Fibroblast of villous mesenchyme (primary cell): ENCODE measurements around the gene SERPIND1. TPM values are rescaled to one million over a fixed set of nuclear protein-coding genes. Genes with fewer than 3 reads are reported as not detected.
"Not testable (repeated sequence)": the region's sequence is repeated elsewhere in the genome, so short reads cannot be mapped to it uniquely, and the experiment has no call there.

Experiments used
- DNase-seq: peaks from one replicate; pipeline ENCODE4 v3.0.0-alpha.2; 2010; ENCODE audit warnings: low read depth
- H3K4me3 ChIP-seq: 2 replicates; pipeline ENCODE4 v1.5.1; 2011; ENCODE audit warnings: low read depth, mild to moderate bottlenecking, low read length
- CTCF ChIP-seq: IDR thresholded peaks from 2 replicates; pipeline ENCODE4 v1.5.1; 2012; ENCODE audit warnings: low read depth, mild to moderate bottlenecking, low read length; ENCODE audit not compliant: insufficient read depth
- total RNA-seq: library from RNA; depleted of rRNA; stranded (reverse); fragments of >200 nt; gene quantifications from 2 replicates; pipeline ENCODE4 v1.2.3, GENCODE V29; 2012

SERPIND1 gene
- total RNA-seq, 1 donor = under 0.01 TPM

DNA sequence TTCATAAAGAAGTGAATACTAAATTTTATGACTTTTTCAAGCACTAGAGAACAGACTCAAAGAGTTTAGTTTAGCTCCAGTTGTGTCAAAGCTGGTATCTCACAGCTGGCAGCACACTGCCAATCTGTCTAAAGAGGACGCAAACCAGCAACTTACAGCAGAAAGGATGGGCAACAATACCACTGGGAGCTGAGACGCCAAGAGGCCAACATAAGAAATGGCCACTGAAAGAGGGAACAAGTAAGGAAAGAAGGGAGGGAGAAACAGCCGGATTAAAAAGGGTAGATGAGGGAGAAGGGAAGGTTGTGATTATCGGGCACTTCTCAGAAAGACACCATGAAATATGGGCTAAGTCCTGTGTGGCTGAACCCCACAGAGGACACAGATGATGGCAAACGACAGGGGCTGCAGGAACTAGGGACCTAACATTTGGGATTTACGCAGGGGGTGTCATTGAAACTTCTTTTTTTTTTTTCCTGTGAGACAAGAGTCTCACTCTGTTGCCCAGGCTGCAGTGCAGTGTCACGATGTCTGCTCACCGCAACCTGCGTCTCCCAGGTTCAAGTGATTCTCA lies 41.7 kb downstream of the SERPIND1 start:
- no peak overlapping the region for H3K4me3 ChIP-seq
- TF ChIP-seq CTCF = no peak
- DNase-seq = no peak

DNA sequence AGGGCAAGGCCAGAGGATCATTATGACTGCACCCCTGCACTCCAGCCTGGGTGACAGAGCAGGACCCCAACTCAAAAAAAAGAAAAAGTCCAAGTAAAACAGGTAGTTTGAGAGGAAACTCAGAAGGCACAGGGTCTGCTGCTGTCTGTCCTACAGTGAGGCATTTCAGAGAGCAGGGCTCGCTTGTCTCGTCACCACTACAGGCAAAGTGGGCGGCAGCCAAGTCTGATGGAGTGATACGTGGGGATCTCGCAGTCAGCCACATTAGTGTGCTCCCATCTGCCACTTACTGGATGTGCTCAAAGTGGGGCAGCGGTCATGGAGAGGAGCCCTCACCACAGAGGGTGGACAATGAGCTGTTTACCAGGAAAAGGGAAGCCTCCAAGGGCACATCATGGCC lies 42.6 kb downstream of the SERPIND1 start:
- DNase-seq = no peak
- H3K4me3 ChIP-seq = no peak overlapping the region
- no peak for TF ChIP-seq CTCF

DNA sequence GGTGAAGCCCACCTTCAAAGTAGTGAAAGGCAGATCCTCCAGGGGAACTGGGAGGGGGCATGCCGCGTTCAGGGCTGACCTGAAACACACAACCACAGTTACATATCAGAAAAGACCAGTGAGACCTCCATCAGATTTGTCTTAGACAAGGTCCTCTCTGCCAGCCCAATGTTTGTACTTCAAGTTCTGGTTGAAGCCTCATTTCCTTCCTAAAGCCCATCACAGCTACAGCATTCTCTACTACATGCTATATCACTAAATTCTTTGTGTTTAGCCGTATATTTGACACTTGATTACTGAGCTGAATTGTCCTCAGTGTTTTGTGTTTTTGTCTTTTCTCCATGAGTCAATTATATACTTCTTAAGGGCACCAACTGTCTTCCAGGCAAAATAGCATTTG lies 44.6 kb downstream of the SERPIND1 start:
- no peak overlapping the region for H3K4me3 ChIP-seq
- no peak for DNase-seq
- no peak for TF ChIP-seq CTCF

- H3K4me3 ChIP-seq = no peak overlapping the region
- no peak for TF ChIP-seq CTCF
- DNase-seq = no peak
Measured at GRCh38 chr22:20819471-20819870, 45.6 kb downstream of the SERPIND1 start.

DNA sequence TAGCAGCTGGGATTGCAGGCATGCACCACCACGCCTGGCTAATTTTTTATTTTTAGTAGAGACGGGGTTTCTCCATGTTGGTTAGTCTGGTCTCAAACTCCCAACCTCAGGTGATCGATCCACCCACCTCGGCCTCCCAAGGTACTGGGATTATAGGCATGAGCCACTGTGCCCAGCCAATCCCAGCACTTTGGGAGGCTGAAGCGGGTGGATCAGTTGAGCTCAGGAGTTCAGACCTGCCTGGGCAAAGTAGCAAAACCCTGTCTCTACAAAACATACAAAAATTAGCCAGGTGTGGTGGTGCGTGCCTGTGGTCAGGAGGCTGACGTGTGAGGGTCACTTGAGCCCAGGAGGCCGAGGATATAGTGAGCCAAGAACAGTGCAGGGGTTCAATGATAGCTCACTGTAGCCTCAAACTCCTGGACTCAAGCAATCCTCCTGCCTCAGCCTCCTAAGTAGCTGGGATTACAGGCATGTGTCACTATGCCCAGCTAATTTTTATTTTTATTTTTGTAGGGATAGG lies 47.9 kb downstream of the SERPIND1 start:
- H3K4me3 ChIP-seq, DNase-seq: not testable (repeated sequence)

- H3K4me3 ChIP-seq = no peak overlapping the region
- no peak for DNase-seq
- TF ChIP-seq CTCF = no peak
Measured at GRCh38 chr22:20822240-20822639, 48.3 kb downstream of the SERPIND1 start.

- H3K4me3 ChIP-seq = no peak overlapping the region
- no peak for TF ChIP-seq CTCF
- DNase-seq = no peak
Measured at GRCh38 chr22:20823264-20823663, 49.4 kb downstream of the SERPIND1 start.

DNA sequence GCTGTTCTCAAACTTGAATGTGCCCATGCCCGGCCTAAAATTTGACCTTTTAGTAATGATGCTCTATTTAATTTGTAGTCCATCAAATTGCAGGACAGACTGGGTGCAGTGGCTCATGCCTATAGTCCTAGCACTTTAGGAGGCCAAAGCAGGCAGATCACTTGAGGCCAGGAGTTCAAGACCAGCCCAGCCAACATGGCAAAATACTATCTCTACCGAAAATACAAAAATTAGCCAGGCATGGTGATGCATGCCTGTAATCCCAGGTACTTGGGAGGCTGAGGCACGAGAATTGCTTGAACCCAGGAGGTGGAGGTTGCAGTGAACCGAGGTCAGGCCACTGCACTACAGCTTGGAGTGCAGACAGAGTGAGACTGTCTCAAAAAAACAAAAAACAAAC lies 51.3 kb downstream of the SERPIND1 start:
- not testable (repeated sequence) for DNase-seq, H3K4me3 ChIP-seq
